Measurements from ENCODE around the gene EXOSC3. TPM values are rescaled to one million over a fixed set of nuclear protein-coding genes. Genes with fewer than 3 reads are reported as not detected.
"Not testable (repeated sequence)": the region's sequence is repeated elsewhere in the genome, so short reads cannot be mapped to it uniquely, and the experiment has no call there.

EXOSC3 gene
- total and polyA plus RNA-seq, 4 donors = 23.3 to 60.8 (median 37.0) TPM

DNA sequence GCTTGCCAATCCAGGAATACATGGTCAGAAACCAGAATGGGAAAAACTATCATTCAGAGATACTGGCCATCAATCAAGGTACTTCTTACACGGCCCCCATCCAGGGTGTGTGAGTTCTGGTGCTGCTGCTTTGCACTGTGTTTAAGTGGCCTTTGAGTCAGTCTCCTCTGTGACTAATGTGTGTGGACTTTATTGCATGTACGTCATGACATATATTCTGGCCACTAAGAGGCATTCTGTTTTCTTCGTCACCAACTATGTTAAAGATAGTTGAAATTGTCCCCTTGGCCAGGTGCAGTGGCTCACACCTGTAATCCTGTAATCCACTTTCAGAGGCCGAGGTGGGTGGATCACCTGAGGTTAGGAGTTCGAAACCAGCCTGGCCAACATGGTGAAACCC lies 8.5 kb downstream of the EXOSC3 start:
- Histone ChIP-seq H3K9ac (ENCODE audit: insufficient read depth in 1 of 2, low read length in 2 of 2) (no peak overlapping the region), H3K4me1 (ENCODE audit: control insufficient read depth in 5 of 5, insufficient read depth in 5 of 5, low read length in 5 of 5) (no peaks in the 10 kb centered on the region), H3K4me3 (no peak overlapping the region), H3K36me3 (ENCODE audit: control insufficient read depth in 4 of 4, insufficient read depth in 4 of 4, low read length in 4 of 4) (peaks cover 17 to 27% (median 23%) of the 10 kb centered on the region in 4 donors), H3K27ac (ENCODE audit: low read depth in 1 of 2, low read length in 1 of 2) (no peak overlapping the region), H3K9me3 (ENCODE audit: control insufficient read depth in 4 of 4, insufficient read depth in 3 of 4, low read length in 3 of 4) (no peaks in the 10 kb centered on the region), H3K27me3 (ENCODE audit: control insufficient read depth in 3 of 3, insufficient read depth in 3 of 3, low read length in 2 of 3) (no peaks in the 10 kb centered on the region)
- TF ChIP-seq, protein P1, sequence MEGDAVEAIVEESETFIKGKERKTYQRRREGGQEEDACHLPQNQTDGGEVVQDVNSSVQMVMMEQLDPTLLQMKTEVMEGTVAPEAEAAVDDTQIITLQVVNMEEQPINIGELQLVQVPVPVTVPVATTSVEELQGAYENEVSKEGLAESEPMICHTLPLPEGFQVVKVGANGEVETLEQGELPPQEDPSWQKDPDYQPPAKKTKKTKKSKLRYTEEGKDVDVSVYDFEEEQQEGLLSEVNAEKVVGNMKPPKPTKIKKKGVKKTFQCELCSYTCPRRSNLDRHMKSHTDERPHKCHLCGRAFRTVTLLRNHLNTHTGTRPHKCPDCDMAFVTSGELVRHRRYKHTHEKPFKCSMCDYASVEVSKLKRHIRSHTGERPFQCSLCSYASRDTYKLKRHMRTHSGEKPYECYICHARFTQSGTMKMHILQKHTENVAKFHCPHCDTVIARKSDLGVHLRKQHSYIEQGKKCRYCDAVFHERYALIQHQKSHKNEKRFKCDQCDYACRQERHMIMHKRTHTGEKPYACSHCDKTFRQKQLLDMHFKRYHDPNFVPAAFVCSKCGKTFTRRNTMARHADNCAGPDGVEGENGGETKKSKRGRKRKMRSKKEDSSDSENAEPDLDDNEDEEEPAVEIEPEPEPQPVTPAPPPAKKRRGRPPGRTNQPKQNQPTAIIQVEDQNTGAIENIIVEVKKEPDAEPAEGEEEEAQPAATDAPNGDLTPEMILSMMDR (IDR thresholded peaks at IDR 0.05; ENCODE audit: control extremely low read depth, extremely low read depth) = no peak
- DNase-seq = no peak
- no peak for ATAC-seq (ENCODE audit: insufficient read depth, low FRiP score)
- 91 to 93% methylated on average over 5 of the region's 5 CpGs for WGBS, 2 donors

DNA sequence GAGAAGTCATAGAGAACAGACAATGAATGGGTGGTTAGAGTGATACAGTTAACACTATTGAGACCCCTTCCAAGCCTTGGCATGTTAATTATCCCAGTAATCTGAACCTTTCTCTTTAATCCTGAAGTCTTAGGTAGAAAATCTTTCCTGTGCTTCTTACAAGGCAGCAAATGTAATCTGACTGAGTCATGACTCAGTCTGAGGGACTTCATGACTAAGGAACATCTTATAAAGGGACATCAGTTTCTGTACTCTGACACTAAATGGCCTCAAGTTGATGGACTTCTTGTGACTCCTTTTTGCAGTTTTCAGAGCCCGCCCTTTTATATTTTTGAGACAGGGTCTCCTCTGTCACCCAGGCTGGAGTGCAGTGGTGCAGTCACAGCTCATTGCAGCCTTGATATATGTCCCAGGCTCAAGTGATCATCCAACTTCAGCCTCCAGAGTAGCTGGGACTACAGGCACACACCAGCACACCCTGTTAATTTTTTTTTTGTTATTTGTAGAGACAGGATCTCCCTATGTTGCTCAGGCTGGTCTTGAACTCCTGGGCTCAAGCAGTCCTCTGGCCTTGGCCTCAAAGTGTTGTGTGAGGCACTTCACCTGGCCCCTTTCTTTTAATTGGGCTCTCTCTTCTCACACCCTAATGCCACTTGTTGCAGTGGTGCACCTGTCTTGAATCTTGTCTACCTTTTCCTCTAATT lies 9.5 kb downstream of the EXOSC3 start:
- Histone ChIP-seq H3K27me3 (ENCODE audit: control insufficient read depth in 3 of 3, insufficient read depth in 3 of 3, low read length in 2 of 3) (no peaks in the 10 kb centered on the region), H3K27ac (ENCODE audit: low read depth in 1 of 2, low read length in 1 of 2) (no peak overlapping the region), H3K4me1 (ENCODE audit: control insufficient read depth in 5 of 5, insufficient read depth in 5 of 5, low read length in 5 of 5) (no peaks in the 10 kb centered on the region), H3K9me3 (ENCODE audit: control insufficient read depth in 4 of 4, insufficient read depth in 3 of 4, low read length in 3 of 4) (no peaks in the 10 kb centered on the region), H3K36me3 (ENCODE audit: control insufficient read depth in 4 of 4, insufficient read depth in 4 of 4, low read length in 4 of 4) (peaks cover 10 to 24% (median 20%) of the 10 kb centered on the region in 4 donors), H3K9ac (ENCODE audit: insufficient read depth in 1 of 2, low read length in 2 of 2) (no peak overlapping the region), H3K4me3 (no peak overlapping the region)
- DNase-seq = no peak
- 95 to 100% methylated on average over 1 of the region's 1 CpG for WGBS, 2 donors
- no peak for ATAC-seq (ENCODE audit: insufficient read depth, low FRiP score)
- TF ChIP-seq, protein P1 (IDR thresholded peaks at IDR 0.05; ENCODE audit: control extremely low read depth, extremely low read depth) = no peak

DNA sequence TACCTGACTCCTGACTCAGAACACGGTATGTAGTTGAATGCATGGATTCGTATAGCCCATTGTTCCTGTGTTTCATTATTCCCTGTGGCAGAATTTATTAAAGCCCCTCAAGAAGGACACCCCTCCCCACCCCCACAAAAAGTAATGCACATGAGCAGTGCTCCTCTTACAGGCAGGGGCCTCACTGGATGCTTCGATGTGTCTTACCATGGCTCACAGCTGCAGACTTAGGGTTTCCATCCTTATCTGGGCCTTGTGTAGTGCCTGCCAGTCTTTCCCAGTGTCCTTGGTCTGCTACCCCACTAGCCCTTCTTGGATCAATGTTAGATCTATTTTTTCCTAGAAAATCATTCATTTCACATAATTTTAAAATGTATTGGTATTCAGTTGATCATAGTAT lies 14.9 kb downstream of the EXOSC3 start:
- H3K36me3 ChIP-seq (ENCODE audit: control insufficient read depth in 4 of 4, insufficient read depth in 4 of 4, low read length in 4 of 4) = peaks cover 5 to 17% (median 8%) of the 10 kb centered on the region in 4 donors
- DNase-seq = no peak
- no peak overlapping the region for H3K4me3 ChIP-seq
- 96 to 97% methylated on average over 3 of the region's 3 CpGs for WGBS, 2 donors
- H3K4me1 ChIP-seq (ENCODE audit: control insufficient read depth in 5 of 5, insufficient read depth in 5 of 5, low read length in 5 of 5) = no peaks in the 10 kb centered on the region
- ATAC-seq (ENCODE audit: insufficient read depth, low FRiP score) = no peak
- no peaks in the 10 kb centered on the region for H3K9me3 ChIP-seq (ENCODE audit: control insufficient read depth in 4 of 4, insufficient read depth in 3 of 4, low read length in 3 of 4)
- no peak overlapping the region for H3K27ac ChIP-seq (ENCODE audit: low read depth in 1 of 2, low read length in 1 of 2)
- no peaks in the 10 kb centered on the region for H3K27me3 ChIP-seq (ENCODE audit: control insufficient read depth in 3 of 3, insufficient read depth in 3 of 3, low read length in 2 of 3)
- H3K9ac ChIP-seq (ENCODE audit: insufficient read depth in 1 of 2, low read length in 2 of 2) = no peak overlapping the region
- TF ChIP-seq, protein P1 (IDR thresholded peaks at IDR 0.05; ENCODE audit: control extremely low read depth, extremely low read depth) = no peak

DNA sequence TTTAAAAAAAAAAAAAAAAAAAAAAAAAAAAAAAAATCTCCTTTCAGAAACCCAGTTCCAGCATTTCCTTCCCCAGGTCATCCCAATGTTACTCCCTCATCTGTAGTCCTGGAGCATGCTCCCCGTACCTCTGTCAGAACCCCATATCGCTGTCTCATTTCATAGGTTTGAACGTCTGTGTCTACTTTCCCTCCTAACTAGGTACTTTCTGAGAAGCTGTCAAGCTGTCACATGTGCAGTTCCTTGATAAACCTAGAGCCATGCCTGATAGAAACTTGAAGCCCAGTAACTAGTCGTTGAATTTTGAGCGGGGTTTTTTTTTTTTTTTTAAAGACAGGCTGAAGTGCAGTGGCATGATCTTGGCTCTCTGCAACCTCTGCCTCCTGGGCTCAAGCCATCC lies 15.6 kb downstream of the EXOSC3 start:
- 90 to 93% methylated on average over 5 of the region's 5 CpGs for WGBS, 2 donors
- H3K27ac ChIP-seq (ENCODE audit: low read depth in 1 of 2, low read length in 1 of 2) = no peak overlapping the region
- H3K27me3 ChIP-seq (ENCODE audit: control insufficient read depth in 3 of 3, insufficient read depth in 3 of 3, low read length in 2 of 3) = no peaks in the 10 kb centered on the region
- no peaks in the 10 kb centered on the region for H3K9me3 ChIP-seq (ENCODE audit: control insufficient read depth in 4 of 4, insufficient read depth in 3 of 4, low read length in 3 of 4)
- DNase-seq (no peak), ATAC-seq (ENCODE audit: insufficient read depth, low FRiP score) (no peak)
- H3K36me3 ChIP-seq (ENCODE audit: control insufficient read depth in 4 of 4, insufficient read depth in 4 of 4, low read length in 4 of 4) = peaks cover 8 to 17% (median 9%) of the 10 kb centered on the region in 4 donors
- TF ChIP-seq, protein P1 (IDR thresholded peaks at IDR 0.05; ENCODE audit: control extremely low read depth, extremely low read depth) = no peak
- no peaks in the 10 kb centered on the region for H3K4me1 ChIP-seq (ENCODE audit: control insufficient read depth in 5 of 5, insufficient read depth in 5 of 5, low read length in 5 of 5)
- H3K9ac ChIP-seq (ENCODE audit: insufficient read depth in 1 of 2, low read length in 2 of 2) = no peak overlapping the region
- no peak overlapping the region for H3K4me3 ChIP-seq

DNA sequence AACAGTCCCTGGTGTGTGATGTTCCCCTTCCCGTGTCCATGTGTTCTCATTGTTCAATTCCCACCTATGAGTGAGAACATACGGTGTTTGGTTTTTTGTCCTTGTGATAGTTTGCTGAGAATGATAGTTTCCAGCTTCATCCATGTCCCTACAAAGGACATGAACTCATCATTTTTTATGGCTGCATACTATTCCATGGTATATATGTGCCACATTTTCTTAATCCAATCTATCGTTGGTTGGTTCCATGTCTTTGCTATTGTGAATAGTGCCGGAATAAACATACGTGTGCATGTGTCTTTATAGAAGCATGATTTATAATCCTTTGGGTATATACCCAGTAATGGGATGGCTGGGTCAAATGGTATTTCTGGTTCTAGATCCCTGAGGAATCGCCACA lies 19.6 kb downstream of the EXOSC3 start:
- not testable (repeated sequence) for ATAC-seq (ENCODE audit: insufficient read depth, low FRiP score); H3K4me1 ChIP-seq (ENCODE audit: control insufficient read depth in 5 of 5, insufficient read depth in 5 of 5, low read length in 5 of 5); H3K27ac ChIP-seq (ENCODE audit: low read depth in 1 of 2, low read length in 1 of 2); DNase-seq; H3K9ac ChIP-seq (ENCODE audit: insufficient read depth in 1 of 2, low read length in 2 of 2); H3K27me3 ChIP-seq (ENCODE audit: control insufficient read depth in 3 of 3, insufficient read depth in 3 of 3, low read length in 2 of 3); H3K9me3 ChIP-seq (ENCODE audit: control insufficient read depth in 4 of 4, insufficient read depth in 3 of 4, low read length in 3 of 4); H3K4me3 ChIP-seq; H3K36me3 ChIP-seq (ENCODE audit: control insufficient read depth in 4 of 4, insufficient read depth in 4 of 4, low read length in 4 of 4)
- 91 to 92% methylated on average over 5 to 6 of the region's 6 CpGs for WGBS, 2 donors

Data from lung (tissue), 12 donors.